Stimulated activated CD4-positive, alpha-beta T cell treated with anti-CD3 and anti-CD28 coated beads, Interleukin-1b, Interleukin-23, amount 100 ng/mL, for 48 hours (primary cell): ENCODE results near the gene ZFX.
"Not testable (repeated sequence)": the region's sequence is repeated elsewhere in the genome, so short reads cannot be mapped to it uniquely, and the experiment has no call there.

Source experiments
- DNase-seq: peaks from one replicate; pipeline ENCODE4 v3.0.0-alpha.2; 2020

The ZFX gene

DNA sequence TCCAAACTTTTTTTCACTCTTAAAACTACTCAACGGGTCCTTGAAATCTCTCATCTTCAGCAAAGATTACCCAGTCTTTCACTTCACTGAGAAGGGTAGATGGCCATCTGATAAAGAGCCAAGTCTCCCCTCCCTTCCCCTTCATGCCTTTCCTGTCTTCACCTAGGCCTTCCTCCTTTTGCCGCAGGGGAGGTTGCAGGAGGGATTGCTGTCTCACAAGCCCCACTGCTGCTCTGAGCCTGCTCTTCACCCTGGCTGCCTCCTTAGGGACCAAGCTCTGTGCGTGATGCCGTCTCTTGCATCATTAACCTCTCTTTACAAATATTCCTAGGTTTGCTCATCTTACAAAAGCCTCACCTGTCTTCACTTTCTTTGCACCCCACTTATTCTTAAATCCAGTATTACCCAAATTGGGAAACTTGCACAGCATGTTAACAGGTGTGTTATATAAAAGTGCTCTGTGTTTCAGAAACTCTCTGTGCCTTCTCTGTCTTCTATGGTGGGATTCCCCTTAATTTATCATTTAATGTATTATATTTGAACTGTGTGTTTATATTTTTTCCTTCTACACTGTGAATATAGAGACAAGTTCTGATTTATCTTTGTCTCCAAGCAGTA lies 3.8 kb downstream of the ZFX start:
- no peak for DNase-seq

DNA sequence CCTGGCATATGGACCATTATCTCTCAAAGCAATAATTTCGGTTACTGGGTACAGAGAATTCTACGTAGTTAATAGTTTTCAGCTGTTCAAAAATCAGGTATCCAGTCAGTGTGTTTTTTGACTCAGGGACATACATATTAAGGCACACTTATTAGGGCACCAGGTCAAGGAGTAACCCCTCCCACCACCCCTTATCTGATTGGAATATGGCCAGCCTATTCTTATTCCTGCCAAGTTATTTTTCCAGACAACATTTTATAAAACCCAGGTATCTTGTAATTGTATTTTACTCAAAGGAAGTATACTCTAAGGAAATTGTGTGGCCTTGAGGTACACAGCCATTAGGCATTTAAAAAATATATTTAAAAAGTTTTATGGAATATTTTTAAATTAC lies 4.3 kb downstream of the ZFX start:
- no peak for DNase-seq

DNA sequence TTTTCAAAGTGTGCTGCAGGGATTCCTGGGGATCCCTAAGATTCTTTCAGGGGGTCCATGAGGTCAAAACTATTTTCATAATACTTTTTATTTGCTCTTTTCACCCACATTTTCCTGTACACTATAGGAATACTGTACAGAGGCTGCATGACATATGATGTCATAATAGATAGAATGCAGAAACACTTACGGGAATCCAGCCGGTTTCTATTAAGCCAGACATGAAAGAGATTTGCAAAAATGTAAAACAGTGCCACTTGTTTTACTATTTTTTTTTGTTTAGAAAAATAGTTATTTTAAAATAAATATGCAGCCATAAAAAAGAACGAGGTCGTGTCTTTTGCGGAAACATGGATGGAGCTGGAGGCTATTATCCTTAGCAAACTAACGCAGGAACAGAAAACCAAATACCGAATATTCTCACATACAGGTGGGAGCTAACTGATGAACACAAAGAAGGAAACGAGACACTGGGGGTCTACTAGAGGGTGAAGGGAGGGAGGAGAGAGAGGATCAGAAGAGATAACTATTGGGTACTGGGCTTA lies 5.0 kb downstream of the ZFX start:
- no peak for DNase-seq

- not testable (repeated sequence) for DNase-seq
Observed at GRCh38 chrX:24155747-24156146, 6.2 kb downstream of the ZFX start.

- DNase-seq, result no peak
Observed at GRCh38 chrX:24156177-24156576, 6.6 kb downstream of the ZFX start.

DNA sequence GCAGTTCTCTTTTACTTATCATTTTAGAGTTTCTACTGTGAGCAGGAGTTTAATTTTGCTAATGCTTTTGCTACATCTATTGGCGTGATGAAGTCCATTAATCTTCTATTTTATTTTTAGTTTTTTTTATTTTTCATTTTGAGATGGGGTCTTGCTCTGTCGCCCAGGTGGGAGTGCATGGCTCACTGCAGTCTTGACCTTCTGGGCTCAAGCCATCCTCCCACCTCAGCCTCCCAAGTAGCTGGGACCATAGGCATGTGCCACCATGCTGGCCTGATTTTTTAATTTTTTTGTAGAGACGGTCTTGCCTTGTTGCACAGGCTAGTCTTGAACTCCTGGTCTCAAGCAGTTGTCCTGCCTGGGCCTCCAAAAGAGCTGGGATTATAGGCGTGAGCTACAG lies 9.4 kb downstream of the ZFX start:
- no peak for DNase-seq

DNA sequence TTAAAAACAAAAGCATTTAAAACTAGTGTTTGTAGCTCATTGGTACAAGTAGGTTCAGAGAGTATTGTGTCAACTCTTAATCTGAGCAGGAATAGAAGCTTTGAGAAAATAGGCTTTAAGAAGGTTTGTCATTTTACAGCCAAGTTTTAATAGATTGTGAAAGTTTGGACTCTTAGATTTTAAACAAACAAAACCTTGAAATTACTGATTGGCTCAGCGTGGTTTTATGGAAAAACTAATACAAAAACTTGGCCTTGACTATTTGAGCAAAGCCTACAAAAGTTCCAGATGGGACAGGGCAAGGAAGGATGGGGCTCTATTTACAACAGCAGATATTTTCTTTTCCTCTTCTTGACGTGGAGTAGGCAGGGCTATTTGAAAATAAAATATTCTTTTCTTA lies 16.5 kb downstream of the ZFX start:
- no peak for DNase-seq

DNA sequence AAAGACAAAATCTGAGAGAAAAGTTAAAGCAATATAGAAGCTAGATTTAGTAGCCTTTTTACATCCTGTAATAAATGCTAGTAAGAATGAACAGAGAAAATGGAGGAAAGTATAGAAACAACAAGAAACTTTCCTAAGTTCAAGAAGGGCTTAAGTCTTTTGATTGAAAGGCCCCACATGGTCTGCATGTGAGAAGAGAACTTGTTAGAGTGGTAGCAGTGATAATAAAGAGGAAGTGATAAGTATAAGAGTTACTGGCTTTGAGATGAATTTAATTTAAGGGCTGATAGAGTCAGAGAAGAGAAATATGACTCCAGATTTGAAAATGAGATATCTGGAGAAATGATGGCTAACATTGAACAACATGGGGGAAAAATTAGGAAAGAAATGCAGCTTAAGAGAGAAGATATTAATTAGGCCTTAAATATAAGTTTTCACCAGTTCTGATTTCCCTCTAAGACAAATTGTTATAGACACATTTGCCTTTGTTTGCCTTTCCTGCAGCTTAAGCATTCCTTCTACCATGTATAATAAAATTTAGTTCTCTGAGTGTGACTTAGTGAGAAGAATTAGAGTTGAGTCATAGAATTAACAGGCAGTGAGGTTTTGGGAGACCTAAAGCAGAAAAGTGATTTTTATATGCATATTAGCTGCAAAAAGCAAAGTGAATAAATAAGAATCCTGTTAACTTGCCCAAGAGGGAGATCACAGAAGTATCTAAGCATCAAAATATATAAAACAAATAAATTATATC lies 18.4 kb downstream of the ZFX start:
- DNase-seq, result no peak

DNA sequence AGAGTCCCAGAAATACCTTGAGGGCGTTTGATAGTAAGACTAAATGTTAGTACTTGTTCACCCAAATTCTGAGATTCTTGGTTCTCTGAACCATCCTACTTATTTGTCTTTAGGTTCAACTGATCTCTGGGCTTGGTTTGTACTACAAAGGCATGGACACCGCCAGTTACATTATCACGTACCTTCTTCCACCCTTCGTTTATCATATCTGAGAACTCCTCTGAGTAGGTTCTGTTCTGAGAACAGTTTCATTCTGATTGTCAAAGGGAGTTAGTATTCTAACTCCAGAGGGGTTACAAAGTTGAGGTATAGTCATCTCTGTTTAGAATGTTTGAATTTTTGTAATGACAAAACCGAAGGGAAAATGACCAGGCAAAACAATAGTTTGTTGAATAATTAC lies 19.3 kb downstream of the ZFX start:
- no peak for DNase-seq

DNA sequence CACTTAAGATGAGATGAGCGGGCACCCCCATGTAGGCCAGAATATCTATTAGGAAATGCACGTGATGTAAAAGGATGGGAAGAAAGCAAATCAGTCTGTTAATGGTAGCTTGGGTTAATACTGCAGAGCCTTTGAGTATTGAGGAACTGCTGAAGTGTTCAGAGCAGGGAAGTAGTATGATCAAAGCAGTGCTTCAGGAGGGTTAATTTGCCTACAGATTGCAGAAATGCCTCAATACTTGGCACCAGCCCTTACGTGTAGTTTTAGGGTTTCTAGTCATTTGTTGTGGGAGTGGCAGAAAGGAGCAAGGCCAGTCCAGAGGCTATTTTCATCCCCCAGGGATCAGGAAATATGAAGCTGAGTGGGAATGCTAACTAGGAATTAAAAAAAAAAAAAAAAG lies 19.7 kb downstream of the ZFX start:
- no peak for DNase-seq

DNA sequence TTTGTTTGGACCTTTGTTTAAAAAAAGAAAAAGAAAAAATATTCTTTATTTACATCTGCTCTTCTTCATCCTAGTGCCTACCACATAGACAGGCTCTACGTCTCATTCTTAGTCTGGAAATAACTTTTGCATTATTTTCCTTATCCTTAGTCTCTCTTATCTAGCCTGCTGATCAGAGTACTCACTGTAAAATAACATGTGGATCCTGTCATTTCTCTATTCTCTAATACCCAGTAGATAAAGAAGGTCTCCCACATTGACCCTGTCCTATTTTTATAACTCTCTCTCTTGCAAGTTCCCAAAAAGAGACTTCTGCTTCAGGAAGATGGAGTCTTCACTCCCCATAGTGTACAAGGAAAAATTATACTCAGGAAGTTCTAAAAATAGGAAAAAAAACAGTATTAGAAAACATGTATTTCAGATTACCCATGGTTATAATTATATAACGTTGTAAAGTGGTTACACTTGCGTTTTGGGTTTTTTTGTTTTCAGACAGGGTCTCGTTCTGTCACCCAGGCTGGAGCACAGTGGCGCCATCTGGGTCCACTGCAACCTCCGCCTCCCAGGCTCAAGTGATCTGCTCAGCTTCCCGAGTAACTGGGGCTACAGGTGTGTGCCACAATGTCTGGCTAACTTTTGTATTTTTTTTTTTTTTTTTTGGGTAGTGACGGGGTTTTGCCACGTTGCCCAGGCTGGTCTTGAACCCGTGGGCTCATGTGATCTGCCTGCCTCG lies 23.8 kb downstream of the ZFX start:
- no peak for DNase-seq

DNA sequence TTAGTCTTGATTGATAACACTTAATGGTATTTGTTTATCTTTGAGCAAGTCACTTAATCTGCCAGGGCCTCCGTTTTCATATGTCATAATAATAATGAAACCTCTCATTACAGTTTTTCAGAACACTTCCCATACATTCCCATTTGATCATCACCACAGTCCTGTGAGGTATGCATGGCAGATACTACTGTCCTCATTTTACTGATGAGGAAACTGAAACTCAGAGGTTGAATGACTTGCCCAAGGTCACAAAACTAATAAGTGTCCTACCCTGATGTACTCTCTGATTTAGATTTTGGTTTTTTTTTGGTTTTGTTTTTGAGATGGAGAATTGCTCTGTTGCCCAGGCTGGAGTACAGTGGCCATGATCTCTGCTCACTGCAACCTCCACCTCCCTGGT lies 25.7 kb downstream of the ZFX start:
- no peak for DNase-seq

DNA sequence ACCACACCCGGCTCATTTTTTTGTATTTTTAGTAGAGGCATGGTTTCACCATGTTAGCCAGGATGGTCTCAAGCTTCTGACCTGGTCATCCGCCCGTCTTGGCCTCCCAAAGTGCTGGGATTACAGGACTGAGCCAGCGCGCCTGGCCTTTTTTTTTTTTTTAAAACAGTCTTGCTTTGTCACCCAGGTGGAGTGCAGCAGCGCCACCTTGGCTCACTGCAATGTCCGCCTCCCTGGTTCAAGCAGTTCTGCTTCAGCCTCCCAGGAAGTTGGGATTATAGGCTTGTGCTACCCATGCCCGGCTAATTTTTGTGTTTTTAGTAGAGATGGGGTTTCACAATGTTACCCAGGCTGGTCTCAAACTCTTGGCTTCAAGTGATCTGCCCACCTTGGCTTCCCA lies 28.9 kb downstream of the ZFX start:
- no peak for DNase-seq

DNA sequence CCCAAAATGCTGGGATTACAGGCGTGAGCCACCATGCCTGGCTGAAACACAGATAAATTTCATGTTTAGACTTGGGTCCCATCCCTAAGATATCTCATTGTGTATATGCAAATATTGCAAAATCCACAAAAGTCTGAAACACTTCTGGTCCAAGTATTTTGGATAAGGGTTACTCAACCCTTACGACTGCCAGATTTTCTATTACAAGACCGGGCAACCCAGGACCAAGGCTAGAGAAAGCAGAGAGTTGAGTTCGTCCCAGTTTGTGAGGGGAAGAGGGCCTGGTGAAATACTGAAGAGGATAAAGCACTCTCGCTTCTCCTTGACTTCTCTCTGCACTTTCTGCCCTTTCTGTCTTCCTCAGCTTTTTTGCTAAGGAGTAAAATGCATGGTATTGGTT lies 34.5 kb downstream of the ZFX start:
- no peak for DNase-seq

DNA sequence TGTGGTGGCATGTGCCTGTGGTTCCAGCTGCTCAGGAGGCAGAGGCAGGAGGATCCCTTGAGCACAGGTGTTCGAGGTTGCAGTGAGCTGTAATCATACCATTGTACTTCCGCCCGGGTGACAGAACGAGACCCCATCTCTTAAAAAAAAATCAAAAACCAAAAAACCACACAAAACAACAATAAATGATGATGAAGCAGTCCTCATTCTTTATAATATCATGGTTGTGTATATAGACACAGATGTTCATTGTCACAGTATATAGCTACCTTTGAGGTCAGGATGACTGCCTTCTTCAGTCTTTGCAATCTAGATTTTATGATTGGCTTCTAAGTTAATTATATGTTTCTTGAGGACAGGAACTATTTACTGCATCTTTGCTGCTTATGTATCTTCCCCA lies 37.0 kb downstream of the ZFX start:
- DNase-seq, result no peak

DNA sequence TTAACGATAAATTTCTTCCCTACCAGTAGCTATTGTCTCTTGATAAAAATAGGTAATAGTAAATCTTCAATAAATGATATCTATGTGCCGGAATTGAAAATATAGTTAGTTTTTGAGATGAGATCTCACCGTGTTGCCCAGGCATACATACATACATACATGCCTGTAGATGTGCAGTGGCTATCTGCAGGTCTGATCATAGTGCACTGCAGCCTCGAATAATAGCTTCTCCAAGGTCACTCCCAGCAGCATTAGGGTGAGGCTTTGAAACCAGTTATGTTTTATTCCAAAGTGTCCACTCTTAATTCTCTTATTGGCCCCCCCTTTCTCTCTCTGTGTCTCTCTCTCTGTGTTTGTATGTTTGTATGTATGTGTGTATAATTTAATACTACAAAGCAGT lies 37.5 kb downstream of the ZFX start:
- DNase-seq, result no peak

DNA sequence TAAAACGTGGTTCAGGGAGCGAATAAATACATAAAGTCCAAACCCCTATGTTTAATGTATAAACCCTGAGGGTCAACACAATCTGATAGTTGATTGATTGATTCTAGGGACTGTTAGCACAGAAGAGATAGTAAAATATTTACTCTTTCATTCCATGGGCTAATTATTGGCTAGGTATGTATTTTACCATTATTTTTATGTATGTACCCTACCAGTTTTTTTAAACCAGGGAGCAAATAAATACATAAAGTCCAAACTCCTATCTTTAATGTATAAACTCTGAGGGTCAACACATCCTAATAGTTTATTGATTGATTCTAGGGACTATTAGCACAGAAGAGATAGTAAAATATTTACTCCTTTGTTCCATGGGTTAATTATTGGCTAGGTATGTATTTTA lies 40.0 kb downstream of the ZFX start:
- DNase-seq, result no peak

DNA sequence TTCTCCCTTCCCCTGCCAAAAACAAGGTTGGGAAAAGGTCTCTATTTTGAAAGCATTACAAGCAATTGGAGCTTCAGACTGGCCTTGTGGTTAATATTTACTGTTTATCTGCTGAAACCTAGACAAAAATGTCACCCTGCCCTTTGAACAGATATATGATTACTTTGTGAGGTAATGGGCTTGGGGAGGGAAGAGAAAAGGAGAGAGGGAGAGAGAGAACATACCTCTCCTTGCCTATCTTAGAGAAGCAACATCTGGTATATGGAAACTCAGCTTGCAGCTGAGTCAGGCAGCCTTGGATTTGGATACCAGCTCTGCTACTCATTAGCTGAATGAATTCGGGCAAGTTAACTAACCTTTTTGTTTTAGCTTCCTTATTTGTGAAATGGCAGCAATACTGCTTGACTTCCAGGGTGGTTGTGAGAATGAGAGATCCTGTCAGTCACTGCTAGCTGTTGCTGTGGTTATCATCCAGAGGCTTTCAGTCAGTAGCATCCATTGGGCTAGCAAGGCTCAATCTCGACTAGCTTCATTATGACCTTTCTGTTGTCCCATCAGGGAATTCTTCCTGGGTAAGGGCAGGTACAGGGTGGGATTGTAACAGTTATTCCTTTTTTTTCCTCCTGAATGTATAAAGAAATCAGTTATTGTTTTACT lies 41.1 kb downstream of the ZFX start:
- DNase-seq, result no peak

DNA sequence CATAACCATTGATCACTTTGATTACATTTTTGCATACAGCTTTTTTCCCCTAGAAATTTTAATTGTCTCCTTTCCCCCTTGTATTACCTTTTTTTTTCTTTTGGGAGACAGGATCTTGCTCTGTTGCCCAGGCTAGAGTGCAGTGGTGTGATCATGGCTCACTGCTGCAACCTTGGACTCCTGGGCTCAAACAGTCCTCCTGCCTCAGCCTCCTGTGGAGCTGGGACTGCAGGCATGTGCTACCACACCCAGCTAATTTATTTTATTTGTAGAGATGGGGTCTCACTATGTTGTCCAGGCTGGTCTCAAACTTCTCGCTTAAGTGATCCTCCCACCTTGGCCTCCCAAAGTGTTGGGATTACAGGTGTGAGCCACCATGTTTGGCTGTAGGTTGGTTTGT lies 47.0 kb downstream of the ZFX start:
- DNase-seq, result no peak

DNA sequence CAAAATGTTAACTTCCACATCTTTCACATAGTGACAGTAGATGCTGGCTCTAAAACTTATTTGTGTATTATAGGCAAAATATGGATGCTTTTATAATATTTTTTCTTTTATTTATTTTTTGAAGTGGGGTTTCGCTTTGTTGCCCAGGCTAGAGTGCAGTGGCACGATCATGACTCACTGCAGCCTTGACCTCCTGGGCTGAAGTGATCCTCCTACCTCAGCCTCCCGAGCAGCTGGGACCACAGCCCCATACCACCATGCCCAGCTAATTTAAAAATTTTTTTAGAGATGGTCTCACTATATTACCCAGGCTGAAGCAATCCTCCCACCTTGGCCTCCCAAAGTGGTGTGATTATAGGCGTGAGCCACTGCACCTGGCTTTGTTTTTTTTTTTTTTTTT lies 48.6 kb downstream of the ZFX start:
- no peak for DNase-seq

DNA sequence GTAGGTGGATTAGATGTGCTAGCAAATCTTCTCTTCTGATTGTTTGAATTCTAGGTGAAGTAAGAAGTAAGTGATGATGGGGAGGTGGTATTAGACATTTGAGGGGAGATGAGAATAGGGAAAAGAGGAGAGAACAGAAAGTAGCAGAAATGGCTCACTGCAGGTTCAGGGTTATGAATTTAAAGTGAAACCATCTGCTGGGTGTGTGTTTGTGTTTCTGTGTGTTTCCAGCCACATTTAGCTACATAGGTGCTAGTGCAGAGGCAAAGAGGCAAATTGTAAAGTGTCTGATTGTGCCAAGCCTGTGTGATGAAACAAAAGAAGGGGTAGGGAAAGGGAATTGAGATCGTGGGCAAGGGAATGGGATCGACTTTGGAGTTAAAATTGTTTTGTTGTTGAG lies 50.6 kb downstream of the ZFX start:
- no peak for DNase-seq

- DNase-seq, result no peak
Observed at GRCh38 chrX:24201216-24201615, 51.7 kb downstream of the ZFX start.

GRCh38 chrX:24202465-24203031 lies 53.0 kb downstream of the ZFX start:
- no peak for DNase-seq
